Karpas-422 (cell line): ENCODE data around the gene TIMP2. TPM values are rescaled to one million over a fixed set of nuclear protein-coding genes. Genes with fewer than 3 reads are reported as not detected.

Experiments used
- DNase-seq: peaks from one replicate; pipeline ENCODE4 v3.0.0-alpha.2; 2015
- H2AFZ ChIP-seq: fragments of 200-600 bp; sonication (generic); 2 replicates; pipeline ENCODE4 v1.6.1; 2014; ENCODE audit warnings: antibody characterized with exemption, low read length, mixed read lengths
- H3K27ac ChIP-seq: fragments of 200-600 bp; sonication (generic); 2 replicates; pipeline ENCODE4 v1.5.1; 2014; ENCODE audit warnings: mild to moderate bottlenecking, low read length, moderate library complexity
- H3K27me3 ChIP-seq: fragments of 200-600 bp; sonication (generic); 2 replicates; pipeline ENCODE4 v1.6.1; 2014; ENCODE audit warnings: low read length, mixed read lengths
- H3K36me3 ChIP-seq: fragments of 200-600 bp; sonication (generic); 2 replicates; pipeline ENCODE4 v1.6.1; 2014; ENCODE audit warnings: low read length, mixed read lengths; ENCODE audit not compliant: insufficient read depth
- H3K4me1 ChIP-seq: fragments of 200-600 bp; sonication (generic); 2 replicates; pipeline ENCODE4 v1.6.1; 2014; ENCODE audit warnings: mild to moderate bottlenecking, low read length, mixed read lengths
- H3K4me2 ChIP-seq: fragments of 200-600 bp; sonication (generic); 2 replicates; pipeline ENCODE4 v1.6.1; 2014; ENCODE audit warnings: low read length, low read depth, mild to moderate bottlenecking; ENCODE audit not compliant: poor library complexity, severe bottlenecking
- H3K4me3 ChIP-seq: fragments of 200-600 bp; sonication (generic); 2 replicates; pipeline ENCODE4 v1.5.1; 2014; ENCODE audit warnings: mild to moderate bottlenecking, antibody characterized with exemption, low read length, mixed read lengths
- H3K79me2 ChIP-seq: fragments of 200-600 bp; sonication (generic); 2 replicates; pipeline ENCODE4 v1.6.1; 2014; ENCODE audit warnings: mild to moderate bottlenecking, low read length, mixed read lengths
- H3K9ac ChIP-seq: fragments of 200-600 bp; sonication (generic); 2 replicates; pipeline ENCODE4 v1.6.0; 2014; ENCODE audit warnings: low read length
- H3K9me2 ChIP-seq: fragments of 200-600 bp; sonication (generic), shearing (Covaris generic); replicated peaks from 2 replicates; pipeline ENCODE4 v1.6.0; 2014; ENCODE audit warnings: mild to moderate bottlenecking, low read length, moderate library complexity; ENCODE audit not compliant: insufficient read depth
- H3K9me3 ChIP-seq: fragments of 300-700, 200-600 bp; sonication (generic); 2 replicates; pipeline ENCODE4 v1.6.1; 2014; ENCODE audit warnings: low read length, mixed read lengths
- H4K20me1 ChIP-seq: fragments of 200-600 bp; sonication (generic); 2 replicates; pipeline ENCODE4 v1.6.1; 2014; ENCODE audit warnings: mild to moderate bottlenecking, antibody characterized with exemption, low read length, low read depth; ENCODE audit not compliant: insufficient read depth
- total RNA-seq: library from RNA; depleted of rRNA; stranded (reverse); fragments of >200 nt; shearing (Covaris generic); gene quantifications from 2 replicates; pipeline ENCODE4 v1.2.3, GENCODE V29; 2014; ENCODE audit warnings: low replicate concordance; rRNA removed

Gene TIMP2
- total RNA-seq, 1 experiment from 2014 or later, result not detected

GRCh38 chr17:78806451-78806850 lies 118.7 kb downstream of the TIMP2 start:
- no peak for DNase-seq
- Histone ChIP-seq H3K9ac (no peak overlapping the region), H4K20me1 (peaks cover 10% of the 10 kb centered on the region; the same call in 1 of the 2 replicates), H3K9me2 (no peaks in the 10 kb centered on the region), H3K27ac (no peak overlapping the region), H3K4me3 (no peak overlapping the region), H2AFZ (no peak overlapping the region), H3K27me3 (no peaks in the 10 kb centered on the region), H3K4me2 (no peak overlapping the region), H3K79me2 (peaks cover 6% of the 10 kb centered on the region), H3K9me3 (no peaks in the 10 kb centered on the region), H3K4me1 (no peaks in the 10 kb centered on the region), H3K36me3 (peaks cover 41% of the 10 kb centered on the region)

- H3K9me2 ChIP-seq, result no peaks in the 10 kb centered on the region
- H2AFZ ChIP-seq, result no peak overlapping the region
- H3K36me3 ChIP-seq, result peaks cover 33% of the 10 kb centered on the region
- H3K27ac ChIP-seq, result no peak overlapping the region
- H3K4me1 ChIP-seq, result no peaks in the 10 kb centered on the region
- no peaks in the 10 kb centered on the region for H3K27me3 ChIP-seq
- no peak for DNase-seq
- peaks cover 10% of the 10 kb centered on the region for H3K79me2 ChIP-seq
- no peak overlapping the region for H3K4me2 ChIP-seq
- H4K20me1 ChIP-seq, result peaks cover 13% of the 10 kb centered on the region; the same call in 1 of the 2 replicates
- H3K9me3 ChIP-seq, result no peaks in the 10 kb centered on the region
- no peak overlapping the region for H3K4me3 ChIP-seq
- H3K9ac ChIP-seq, result no peak overlapping the region
Observed at GRCh38 chr17:78805301-78805700, 119.9 kb downstream of the TIMP2 start.

GRCh38 chr17:78804777-78805176 lies 120.4 kb downstream of the TIMP2 start:
- Histone ChIP-seq H3K9ac (no peak overlapping the region), H3K9me2 (no peaks in the 10 kb centered on the region), H3K36me3 (peaks cover 30% of the 10 kb centered on the region), H3K4me1 (no peaks in the 10 kb centered on the region), H2AFZ (no peak overlapping the region), H3K27me3 (no peaks in the 10 kb centered on the region), H3K4me3 (no peak overlapping the region), H3K9me3 (no peaks in the 10 kb centered on the region), H3K27ac (no peak overlapping the region), H3K79me2 (peaks cover 10% of the 10 kb centered on the region), H4K20me1 (peaks cover 13% of the 10 kb centered on the region; the same call in 1 of the 2 replicates), H3K4me2 (no peak overlapping the region)
- no peak for DNase-seq

- H3K36me3 ChIP-seq, result peaks cover 33% of the 10 kb centered on the region
Observed at GRCh38 chr17:78803186-78803845, 121.9 kb downstream of the TIMP2 start.

More at GRCh38 chr17:78803186-78803845, 121.9 kb downstream of the TIMP2 start:
- no peak overlapping the region for H3K27ac ChIP-seq
- no peaks in the 10 kb centered on the region for H3K9me3 ChIP-seq
- H4K20me1 ChIP-seq, result peaks cover 20% of the 10 kb centered on the region
- H3K27me3 ChIP-seq, result no peaks in the 10 kb centered on the region
- DNase-seq, result no peak
- H3K9me2 ChIP-seq, result no peaks in the 10 kb centered on the region
- no peak overlapping the region for H3K4me2 ChIP-seq
- no peak overlapping the region for H2AFZ ChIP-seq
- no peak overlapping the region for H3K9ac ChIP-seq
- H3K4me1 ChIP-seq, result no peaks in the 10 kb centered on the region
- H3K4me3 ChIP-seq, result no peak overlapping the region
- H3K79me2 ChIP-seq, result peaks cover 5% of the 10 kb centered on the region; the same call in 1 of the 2 replicates

Other genes starting within 250 kb of the TIMP2 start
- gene CYTH1, start 143.1 kb downstream of the TIMP2 start, total RNA-seq, result 9.6 and 15.8 TPM in 2 replicates
- 28.4 and 29.6 TPM in 2 replicates for gene USP36, start 84.6 kb downstream of the TIMP2 start, total RNA-seq
- not detected in 2 replicates for gene CEP295NL, start 22.2 kb downstream of the TIMP2 start, total RNA-seq
- gene LGALS3BP, start 54.5 kb upstream of the TIMP2 start, total RNA-seq, result 23.7 and 39.5 TPM in 2 replicates
- 22.7 and 27.6 TPM in 2 replicates for gene CANT1, start 84.4 kb upstream of the TIMP2 start, total RNA-seq
- not detected in 2 replicates for gene C1QTNF1, start 98.8 kb upstream of the TIMP2 start, total RNA-seq
- gene ENGASE, start 149.4 kb upstream of the TIMP2 start, total RNA-seq, result 11.0 and 16.6 TPM in 2 replicates